Gastrocnemius medialis (tissue), 4 donors: ENCODE results near the gene DGKZ.

Experiments used
- POLR2A ChIP-seq, 2 donors: fragments of 450-650 bp; IDR thresholded peaks; one replicate each; pipeline ENCODE4 v1.6.1; 2017; ENCODE audit warnings: antibody characterized with exemption in 2 of 2, mild to moderate bottlenecking in 2 of 2, moderate library complexity in 2 of 2
- TF ChIP-seq, protein P1 (sequence below), 5 experiments: fragments of 450-650 bp in 3 of 5; fragments of 200-600 bp in 2 of 5; sonication (generic) in 2 of 5; IDR thresholded peaks in 4 of 5; conservative IDR thresholded peaks in 1 of 5; 1 replicate in 4 of 5; 2 replicates in 1 of 5; pipeline ENCODE4 v1.5.1; 2016 to 2019; ENCODE audit warnings: antibody characterized with exemption in 5 of 5, mild to moderate bottlenecking in 3 of 5, moderate library complexity in 3 of 5

DNA sequence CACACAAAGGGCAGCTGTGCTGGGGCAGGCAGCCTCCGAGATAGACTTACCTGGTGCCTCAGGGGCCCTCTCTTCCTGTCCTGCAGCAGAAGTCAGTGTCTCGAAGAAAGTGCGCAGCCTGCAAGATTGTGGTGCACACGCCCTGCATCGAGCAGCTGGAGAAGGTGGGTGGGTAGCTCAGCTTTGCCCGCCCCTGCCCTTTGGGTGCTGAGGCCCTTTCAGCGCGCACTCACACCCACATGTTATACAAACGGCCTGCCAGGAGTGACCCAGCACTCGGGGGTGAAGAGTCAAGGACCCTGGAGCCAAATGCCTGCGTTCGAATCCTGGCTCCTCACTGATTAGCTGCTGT lies 20.6 kb downstream of the DGKZ start:
- TF ChIP-seq, protein P1, sequence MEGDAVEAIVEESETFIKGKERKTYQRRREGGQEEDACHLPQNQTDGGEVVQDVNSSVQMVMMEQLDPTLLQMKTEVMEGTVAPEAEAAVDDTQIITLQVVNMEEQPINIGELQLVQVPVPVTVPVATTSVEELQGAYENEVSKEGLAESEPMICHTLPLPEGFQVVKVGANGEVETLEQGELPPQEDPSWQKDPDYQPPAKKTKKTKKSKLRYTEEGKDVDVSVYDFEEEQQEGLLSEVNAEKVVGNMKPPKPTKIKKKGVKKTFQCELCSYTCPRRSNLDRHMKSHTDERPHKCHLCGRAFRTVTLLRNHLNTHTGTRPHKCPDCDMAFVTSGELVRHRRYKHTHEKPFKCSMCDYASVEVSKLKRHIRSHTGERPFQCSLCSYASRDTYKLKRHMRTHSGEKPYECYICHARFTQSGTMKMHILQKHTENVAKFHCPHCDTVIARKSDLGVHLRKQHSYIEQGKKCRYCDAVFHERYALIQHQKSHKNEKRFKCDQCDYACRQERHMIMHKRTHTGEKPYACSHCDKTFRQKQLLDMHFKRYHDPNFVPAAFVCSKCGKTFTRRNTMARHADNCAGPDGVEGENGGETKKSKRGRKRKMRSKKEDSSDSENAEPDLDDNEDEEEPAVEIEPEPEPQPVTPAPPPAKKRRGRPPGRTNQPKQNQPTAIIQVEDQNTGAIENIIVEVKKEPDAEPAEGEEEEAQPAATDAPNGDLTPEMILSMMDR (IDR thresholded peaks at IDR 0.05 in 4 of 5, conservative IDR thresholded peaks at IDR 0.05 in 1 of 5): peak in 2 of 5 experiments; percentile 26 to 33
- no peak for TF ChIP-seq POLR2A (IDR thresholded peaks at IDR 0.05)
